ENCODE results near the gene CCSER1.
"Not testable (repeated sequence)": the region's sequence is repeated elsewhere in the genome, so short reads cannot be mapped to it uniquely, and the experiment has no call there.

CCSER1 gene

GRCh38 chr4:90357117-90357710 lies 230.0 kb downstream of the CCSER1 start:
- Mint-ChIP-seq H3K4me3 (no peak overlapping the region), H3K27me3 (no peaks in the 10 kb centered on the region), H3K4me1 (ENCODE audit: low read depth) (no peaks in the 10 kb centered on the region)

GRCh38 chr4:90375081-90375480 lies 247.9 kb downstream of the CCSER1 start:
- no peaks in the 10 kb centered on the region for H3K4me1 Mint-ChIP-seq (ENCODE audit: low read depth)
- no peaks in the 10 kb centered on the region for H3K36me3 Mint-ChIP-seq
- no peaks in the 10 kb centered on the region for H3K27me3 Mint-ChIP-seq
- no peak overlapping the region for H3K4me3 Mint-ChIP-seq
- H3K9me3 Mint-ChIP-seq (ENCODE audit: low read depth): no peaks in the 10 kb centered on the region
- no peak overlapping the region for H3K27ac Mint-ChIP-seq

More at GRCh38 chr4:90357117-90357710, 230.0 kb downstream of the CCSER1 start:
- Mint-ChIP-seq H3K9me3 (ENCODE audit: low read depth) (no peaks in the 10 kb centered on the region), H3K36me3 (no peaks in the 10 kb centered on the region), H3K27ac (no peak overlapping the region)

- no peaks in the 10 kb centered on the region for H3K27me3 Mint-ChIP-seq
- no peaks in the 10 kb centered on the region for H3K9me3 Mint-ChIP-seq (ENCODE audit: low read depth)
- H3K4me1 Mint-ChIP-seq (ENCODE audit: low read depth): no peaks in the 10 kb centered on the region
- no peak overlapping the region for H3K4me3 Mint-ChIP-seq
- no peak overlapping the region for H3K27ac Mint-ChIP-seq
- no peaks in the 10 kb centered on the region for H3K36me3 Mint-ChIP-seq
Observed at GRCh38 chr4:90393215-90393614, 266.0 kb downstream of the CCSER1 start.

GRCh38 chr4:90403781-90404180 lies 276.6 kb downstream of the CCSER1 start:
- no peaks in the 10 kb centered on the region for H3K27me3 Mint-ChIP-seq
- no peaks in the 10 kb centered on the region for H3K9me3 Mint-ChIP-seq (ENCODE audit: low read depth)
- H3K36me3 Mint-ChIP-seq: no peaks in the 10 kb centered on the region
- no peak overlapping the region for H3K4me3 Mint-ChIP-seq
- no peaks in the 10 kb centered on the region for H3K4me1 Mint-ChIP-seq (ENCODE audit: low read depth)
- H3K27ac Mint-ChIP-seq: no peak overlapping the region

- H3K4me3 Mint-ChIP-seq; H3K36me3 Mint-ChIP-seq; H3K27ac Mint-ChIP-seq; H3K27me3 Mint-ChIP-seq; H3K4me1 Mint-ChIP-seq (ENCODE audit: low read depth); H3K9me3 Mint-ChIP-seq (ENCODE audit: low read depth): not testable (repeated sequence)
Observed at GRCh38 chr4:90407897-90408296, 280.7 kb downstream of the CCSER1 start.

- not testable (repeated sequence) for H3K4me3 Mint-ChIP-seq; H3K27ac Mint-ChIP-seq; H3K4me1 Mint-ChIP-seq (ENCODE audit: low read depth); H3K36me3 Mint-ChIP-seq; H3K27me3 Mint-ChIP-seq; H3K9me3 Mint-ChIP-seq (ENCODE audit: low read depth)
Observed at GRCh38 chr4:90412786-90413185, 285.6 kb downstream of the CCSER1 start.

- H3K36me3 Mint-ChIP-seq: no peaks in the 10 kb centered on the region
- H3K9me3 Mint-ChIP-seq (ENCODE audit: low read depth): no peaks in the 10 kb centered on the region
- no peak overlapping the region for H3K27ac Mint-ChIP-seq
- H3K27me3 Mint-ChIP-seq: no peaks in the 10 kb centered on the region
- no peaks in the 10 kb centered on the region for H3K4me1 Mint-ChIP-seq (ENCODE audit: low read depth)
- H3K4me3 Mint-ChIP-seq: no peak overlapping the region
Observed at GRCh38 chr4:90415116-90415515, 287.9 kb downstream of the CCSER1 start.

GRCh38 chr4:90419124-90419711 lies 292.0 kb downstream of the CCSER1 start:
- Mint-ChIP-seq H3K4me1 (ENCODE audit: low read depth) (no peaks in the 10 kb centered on the region), H3K9me3 (ENCODE audit: low read depth) (no peaks in the 10 kb centered on the region), H3K27ac (no peak overlapping the region), H3K27me3 (no peaks in the 10 kb centered on the region), H3K4me3 (no peak overlapping the region), H3K36me3 (no peaks in the 10 kb centered on the region)

GRCh38 chr4:90421161-90421560 lies 294.0 kb downstream of the CCSER1 start:
- Mint-ChIP-seq H3K4me1 (ENCODE audit: low read depth) (no peaks in the 10 kb centered on the region), H3K27me3 (no peaks in the 10 kb centered on the region), H3K9me3 (ENCODE audit: low read depth) (no peaks in the 10 kb centered on the region), H3K36me3 (no peaks in the 10 kb centered on the region), H3K27ac (no peak overlapping the region), H3K4me3 (no peak overlapping the region)

- Mint-ChIP-seq H3K4me3 (no peak overlapping the region), H3K27ac (no peak overlapping the region), H3K27me3 (no peaks in the 10 kb centered on the region), H3K9me3 (ENCODE audit: low read depth) (no peaks in the 10 kb centered on the region), H3K4me1 (ENCODE audit: low read depth) (no peaks in the 10 kb centered on the region), H3K36me3 (no peaks in the 10 kb centered on the region)
Observed at GRCh38 chr4:90425893-90426292, 298.7 kb downstream of the CCSER1 start.

- Mint-ChIP-seq H3K9me3 (ENCODE audit: low read depth) (no peaks in the 10 kb centered on the region), H3K36me3 (no peaks in the 10 kb centered on the region), H3K27me3 (no peaks in the 10 kb centered on the region), H3K4me1 (ENCODE audit: low read depth) (no peaks in the 10 kb centered on the region), H3K27ac (no peak overlapping the region), H3K4me3 (no peak overlapping the region)
Observed at GRCh38 chr4:90438522-90438921, 311.3 kb downstream of the CCSER1 start.

GRCh38 chr4:90441770-90442169 lies 314.6 kb downstream of the CCSER1 start:
- H3K27me3 Mint-ChIP-seq: no peaks in the 10 kb centered on the region
- no peaks in the 10 kb centered on the region for H3K36me3 Mint-ChIP-seq
- H3K4me3 Mint-ChIP-seq: no peak overlapping the region
- no peaks in the 10 kb centered on the region for H3K9me3 Mint-ChIP-seq (ENCODE audit: low read depth)
- H3K4me1 Mint-ChIP-seq (ENCODE audit: low read depth): no peaks in the 10 kb centered on the region
- H3K27ac Mint-ChIP-seq: no peak overlapping the region

GRCh38 chr4:90442619-90443018 lies 315.4 kb downstream of the CCSER1 start:
- Mint-ChIP-seq H3K4me3 (no peak overlapping the region), H3K4me1 (ENCODE audit: low read depth) (no peaks in the 10 kb centered on the region), H3K27ac (no peak overlapping the region), H3K9me3 (ENCODE audit: low read depth) (no peaks in the 10 kb centered on the region), H3K36me3 (no peaks in the 10 kb centered on the region), H3K27me3 (no peaks in the 10 kb centered on the region)

GRCh38 chr4:90443231-90443630 lies 316.0 kb downstream of the CCSER1 start:
- H3K4me3 Mint-ChIP-seq: no peak overlapping the region
- no peaks in the 10 kb centered on the region for H3K36me3 Mint-ChIP-seq
- H3K4me1 Mint-ChIP-seq (ENCODE audit: low read depth): no peaks in the 10 kb centered on the region
- no peak overlapping the region for H3K27ac Mint-ChIP-seq
- no peaks in the 10 kb centered on the region for H3K27me3 Mint-ChIP-seq
- no peaks in the 10 kb centered on the region for H3K9me3 Mint-ChIP-seq (ENCODE audit: low read depth)

GRCh38 chr4:90444904-90445303 lies 317.7 kb downstream of the CCSER1 start:
- Mint-ChIP-seq H3K4me3 (no peak overlapping the region), H3K36me3 (no peaks in the 10 kb centered on the region), H3K27me3 (no peaks in the 10 kb centered on the region), H3K9me3 (ENCODE audit: low read depth) (no peaks in the 10 kb centered on the region), H3K4me1 (ENCODE audit: low read depth) (no peaks in the 10 kb centered on the region), H3K27ac (no peak overlapping the region)

- H3K4me3 Mint-ChIP-seq: no peak overlapping the region
- no peaks in the 10 kb centered on the region for H3K9me3 Mint-ChIP-seq (ENCODE audit: low read depth)
- H3K4me1 Mint-ChIP-seq (ENCODE audit: low read depth): no peaks in the 10 kb centered on the region
- H3K27me3 Mint-ChIP-seq: no peaks in the 10 kb centered on the region
- H3K36me3 Mint-ChIP-seq: no peaks in the 10 kb centered on the region
- no peak overlapping the region for H3K27ac Mint-ChIP-seq
Observed at GRCh38 chr4:90445380-90445779, 318.2 kb downstream of the CCSER1 start.

Measured in activated naive CD8-positive, alpha-beta T cell (primary cell).